Osteoblast (primary cell): ENCODE data around the gene RAP1GAP. TPM values are rescaled to one million over a fixed set of nuclear protein-coding genes. Genes with fewer than 3 reads are reported as not detected.

ENCODE experiments used
- DNase-seq: peaks from one replicate; pipeline ENCODE4 v3.0.0; 2011; ENCODE audit warnings: low spot score, mixed read lengths; ENCODE audit not compliant: insufficient read length; ENCODE audit errors: missing footprints
- H2AFZ ChIP-seq: 2 replicates; pipeline ENCODE4 v1.6.0; 2011; ENCODE audit warnings: mild to moderate bottlenecking, low read length
- H3K27ac ChIP-seq: 2 replicates; pipeline ENCODE4 v1.5.1; 2011; ENCODE audit warnings: mild to moderate bottlenecking, low read depth, low read length, moderate library complexity
- H3K27me3 ChIP-seq: 2 replicates; pipeline ENCODE4 v1.6.0; 2012; ENCODE audit warnings: mild to moderate bottlenecking, control low read depth, inconsistent platforms, low read length, moderate library complexity; ENCODE audit not compliant: insufficient read depth
- H3K36me3 ChIP-seq: 2 replicates; pipeline ENCODE4 v1.5.1; 2011; ENCODE audit warnings: mild to moderate bottlenecking, low read length, control low read depth, moderate library complexity; ENCODE audit not compliant: insufficient read depth
- H3K4me1 ChIP-seq: 2 replicates; pipeline ENCODE4 v1.5.1; 2011; ENCODE audit warnings: mild to moderate bottlenecking, low read length, control low read depth, moderate library complexity; ENCODE audit not compliant: insufficient read depth
- H3K4me2 ChIP-seq: 2 replicates; pipeline ENCODE4 v1.6.0; 2011; ENCODE audit warnings: mild to moderate bottlenecking, low read length; ENCODE audit not compliant: insufficient read depth
- H3K4me3 ChIP-seq: fragments of 200-600 bp; sonication (generic); 3 replicates; pipeline ENCODE4 v1.5.1; 2012; ENCODE audit warnings: mild to moderate bottlenecking, low read length, inconsistent platforms; ENCODE audit not compliant: insufficient read depth
- H3K79me2 ChIP-seq: 2 replicates; pipeline ENCODE4 v1.6.0; 2012; ENCODE audit warnings: mild to moderate bottlenecking, low read length, control low read depth, inconsistent platforms; ENCODE audit not compliant: insufficient read depth
- H3K9me3 ChIP-seq: 2 replicates; pipeline ENCODE4 v1.5.1; 2011; ENCODE audit warnings: low read depth, low read length, control low read depth
- H4K20me1 ChIP-seq: 2 replicates; pipeline ENCODE4 v1.6.0; 2012; ENCODE audit warnings: mild to moderate bottlenecking, low read length, control low read depth; ENCODE audit not compliant: insufficient read depth
- total RNA-seq: library from RNA; depleted of rRNA; stranded (reverse); fragments of >200 nt; gene quantifications from 2 replicates; pipeline ENCODE4 v1.2.3, GENCODE V29; 2012
- TF ChIP-seq, protein P1 (sequence below): IDR thresholded peaks from 2 replicates; pipeline ENCODE4 v1.5.1; 2011; ENCODE audit warnings: mild to moderate bottlenecking, low read depth, low read length, moderate library complexity; ENCODE audit errors: extremely low read depth

The RAP1GAP gene
- total RNA-seq, 1 donor: under 0.01 TPM

DNA sequence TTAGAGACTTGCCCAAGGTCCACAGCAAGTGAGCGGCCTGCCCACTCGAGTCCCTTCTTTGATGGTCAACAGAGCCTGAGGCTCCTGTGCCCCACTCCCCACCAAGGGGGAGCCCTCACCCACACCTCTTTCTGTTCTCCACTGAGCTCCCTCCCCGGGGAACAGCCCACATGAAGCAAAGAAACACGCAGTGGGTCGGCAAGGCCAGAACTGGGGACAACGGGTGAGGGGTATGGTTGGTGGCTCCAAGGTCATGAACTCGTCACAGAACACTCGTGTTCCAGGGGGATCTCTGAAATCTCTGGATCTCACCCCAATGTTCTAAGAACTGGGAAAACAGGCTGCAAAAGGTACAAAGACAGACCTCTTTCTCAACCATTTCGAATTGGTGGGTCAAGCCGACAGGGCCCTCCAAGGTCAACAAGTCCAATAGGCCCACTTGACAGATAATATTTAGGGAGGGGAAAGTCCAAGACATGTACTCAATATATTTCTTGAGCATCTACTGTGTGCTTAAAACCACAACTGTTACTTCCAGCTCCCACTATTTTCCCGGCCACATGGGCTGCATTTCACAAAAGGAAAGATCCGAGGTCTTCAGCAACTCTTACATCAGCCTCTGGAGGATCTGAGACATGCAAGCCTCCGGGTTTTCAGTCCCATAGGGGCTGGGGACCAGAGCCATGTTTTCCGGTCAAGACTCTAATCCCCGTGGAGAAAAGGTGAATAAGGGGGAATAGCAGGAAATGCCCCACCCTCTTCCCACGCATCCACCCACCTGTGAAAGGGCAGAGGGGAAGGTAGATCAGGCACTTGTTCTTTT is 1.1 kb upstream of the RAP1GAP start:
- Histone ChIP-seq H3K27ac (no peak overlapping the region), H3K36me3 (no peaks in the 10 kb centered on the region), H2AFZ (no peak overlapping the region), H4K20me1 (peaks cover 22% of the 10 kb centered on the region), H3K4me1 (peaks cover 36% of the 10 kb centered on the region), H3K4me2 (peak overlapping the region; percentile 69), H3K27me3 (peaks cover 47% of the 10 kb centered on the region), H3K79me2 (no peaks in the 10 kb centered on the region), H3K9me3 (no peaks in the 10 kb centered on the region), H3K4me3 (no peak overlapping the region)
- TF ChIP-seq, protein P1, sequence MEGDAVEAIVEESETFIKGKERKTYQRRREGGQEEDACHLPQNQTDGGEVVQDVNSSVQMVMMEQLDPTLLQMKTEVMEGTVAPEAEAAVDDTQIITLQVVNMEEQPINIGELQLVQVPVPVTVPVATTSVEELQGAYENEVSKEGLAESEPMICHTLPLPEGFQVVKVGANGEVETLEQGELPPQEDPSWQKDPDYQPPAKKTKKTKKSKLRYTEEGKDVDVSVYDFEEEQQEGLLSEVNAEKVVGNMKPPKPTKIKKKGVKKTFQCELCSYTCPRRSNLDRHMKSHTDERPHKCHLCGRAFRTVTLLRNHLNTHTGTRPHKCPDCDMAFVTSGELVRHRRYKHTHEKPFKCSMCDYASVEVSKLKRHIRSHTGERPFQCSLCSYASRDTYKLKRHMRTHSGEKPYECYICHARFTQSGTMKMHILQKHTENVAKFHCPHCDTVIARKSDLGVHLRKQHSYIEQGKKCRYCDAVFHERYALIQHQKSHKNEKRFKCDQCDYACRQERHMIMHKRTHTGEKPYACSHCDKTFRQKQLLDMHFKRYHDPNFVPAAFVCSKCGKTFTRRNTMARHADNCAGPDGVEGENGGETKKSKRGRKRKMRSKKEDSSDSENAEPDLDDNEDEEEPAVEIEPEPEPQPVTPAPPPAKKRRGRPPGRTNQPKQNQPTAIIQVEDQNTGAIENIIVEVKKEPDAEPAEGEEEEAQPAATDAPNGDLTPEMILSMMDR: no peak
- peak; percentile 73 for DNase-seq

- Histone ChIP-seq H3K4me1 (peaks cover 35% of the 10 kb centered on the region), H3K27ac (no peak overlapping the region), H2AFZ (no peak overlapping the region), H3K79me2 (no peaks in the 10 kb centered on the region), H3K9me3 (no peaks in the 10 kb centered on the region), H3K4me3 (peak overlapping the region; percentile 55), H3K27me3 (peaks cover 58% of the 10 kb centered on the region), H3K4me2 (peak overlapping the region; percentile 69), H3K36me3 (no peaks in the 10 kb centered on the region), H4K20me1 (peaks cover 26% of the 10 kb centered on the region)
- no peak for DNase-seq
- TF ChIP-seq, protein P1: no peak
Measured at GRCh38 chr1:21668951-21669257, 253 bp downstream of the RAP1GAP start.

DNA sequence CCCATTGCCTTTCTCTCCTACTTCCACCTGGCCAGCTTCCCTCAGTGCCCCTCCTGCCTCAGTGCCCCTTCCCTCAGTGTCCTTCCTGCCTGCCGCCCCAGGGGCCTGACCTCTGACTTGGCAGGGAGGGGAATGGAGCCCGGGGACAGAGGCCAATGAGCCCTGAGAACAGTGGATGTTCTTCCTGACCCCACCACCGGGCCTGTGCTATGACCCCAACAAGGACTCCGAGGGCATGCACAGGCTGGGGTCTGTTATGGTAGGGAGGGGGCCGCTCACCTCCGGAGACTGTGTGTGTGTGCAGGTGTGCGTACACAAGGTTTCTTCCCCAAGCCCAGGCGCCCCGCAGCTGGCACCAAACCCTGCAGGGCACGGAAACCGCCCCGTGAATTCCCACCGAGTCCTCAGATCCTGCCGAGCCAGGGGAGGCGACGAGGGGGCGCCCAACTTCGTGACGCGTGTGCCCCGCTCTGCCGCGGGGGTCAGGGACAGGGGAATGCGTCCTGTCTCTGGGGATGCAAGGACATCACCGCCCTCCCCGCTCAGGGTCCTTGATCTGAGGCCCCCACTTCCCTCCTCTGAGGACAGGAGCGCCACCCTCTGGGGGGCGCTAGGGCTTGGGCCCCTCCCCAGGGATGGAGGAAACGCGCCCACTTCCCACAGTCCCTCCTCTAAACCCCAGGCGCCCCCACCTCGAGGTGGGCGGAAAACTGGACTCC is 766 bp downstream of the RAP1GAP start:
- TF ChIP-seq, protein P1: no peak
- no peaks in the 10 kb centered on the region for H3K79me2 ChIP-seq
- no peak overlapping the region for H3K27ac ChIP-seq
- peaks cover 30% of the 10 kb centered on the region for H3K4me1 ChIP-seq
- peak; percentile 71 for DNase-seq
- H3K27me3 ChIP-seq: peaks cover 59% of the 10 kb centered on the region
- no peak overlapping the region for H2AFZ ChIP-seq
- H3K36me3 ChIP-seq: no peaks in the 10 kb centered on the region
- peaks cover 26% of the 10 kb centered on the region for H4K20me1 ChIP-seq
- H3K4me2 ChIP-seq: no peak overlapping the region
- no peaks in the 10 kb centered on the region for H3K9me3 ChIP-seq
- no peak overlapping the region for H3K4me3 ChIP-seq
